ENCODE results near the gene SSC5D.

Gene SSC5D

GRCh38 chr19:55536951-55537740, 48.9 kb downstream of the SSC5D start, which contains the start of gene SBK2:
Gene SBK2, minus strand, starts transcription at chr19:55537133. Its CDS starts 839 bp downstream, at chr19:55536294.
- peak; percentile 46 for DNase-seq (ENCODE audit: low spot score)

GRCh38 chr19:55537741-55538111, 49.5 kb downstream of the SSC5D start:
- DNase-seq (ENCODE audit: low spot score) = no peak

- no peak for DNase-seq (ENCODE audit: low spot score)
Observed at GRCh38 chr19:55538132-55538531, 49.9 kb downstream of the SSC5D start.

- DNase-seq (ENCODE audit: low spot score) = no peak
Observed at GRCh38 chr19:55539090-55539984, 51.1 kb downstream of the SSC5D start.

- DNase-seq (ENCODE audit: low spot score) = peak; percentile 93
Observed at GRCh38 chr19:55540619-55541018, 52.4 kb downstream of the SSC5D start.

GRCh38 chr19:55541091-55541490, 52.9 kb downstream of the SSC5D start:
- no peak for DNase-seq (ENCODE audit: low spot score)

- DNase-seq (ENCODE audit: low spot score) = no peak
Observed at GRCh38 chr19:55542292-55542855, 54.1 kb downstream of the SSC5D start.

GRCh38 chr19:55543567-55543966, 55.3 kb downstream of the SSC5D start:
- no peak for DNase-seq (ENCODE audit: low spot score)

GRCh38 chr19:55544014-55544413, 55.8 kb downstream of the SSC5D start:
- no peak for DNase-seq (ENCODE audit: low spot score)

- no peak for DNase-seq (ENCODE audit: low spot score)
Observed at GRCh38 chr19:55544776-55545439, 56.7 kb downstream of the SSC5D start.

GRCh38 chr19:55545443-55545842, 57.2 kb downstream of the SSC5D start, which contains the start of gene SBK3:
Gene SBK3, minus strand, starts transcription at chr19:55545543. Its CDS starts 0 bp downstream, at chr19:55545543.
- no peak for DNase-seq (ENCODE audit: low spot score)

GRCh38 chr19:55546011-55546410, 57.8 kb downstream of the SSC5D start:
- DNase-seq (ENCODE audit: low spot score) = no peak

GRCh38 chr19:55546822-55547614, 58.8 kb downstream of the SSC5D start:
- no peak for DNase-seq (ENCODE audit: low spot score)

GRCh38 chr19:55549500-55550320, 61.5 kb downstream of the SSC5D start:
- peak; percentile 64 for DNase-seq (ENCODE audit: low spot score)

- DNase-seq (ENCODE audit: low spot score) = no peak
Observed at GRCh38 chr19:55550321-55550650, 62.0 kb downstream of the SSC5D start.

- no peak for DNase-seq (ENCODE audit: low spot score)
Observed at GRCh38 chr19:55552206-55552605, 64.0 kb downstream of the SSC5D start.

- DNase-seq (ENCODE audit: low spot score) = no peak
Observed at GRCh38 chr19:55552620-55553019, 64.4 kb downstream of the SSC5D start.

GRCh38 chr19:55553217-55554182, 65.3 kb downstream of the SSC5D start:
- no peak for DNase-seq (ENCODE audit: low spot score)

GRCh38 chr19:55554302-55554701, 66.1 kb downstream of the SSC5D start:
- DNase-seq (ENCODE audit: low spot score) = no peak

All from cerebellar cortex (tissue), 1 donor.